PFSK-1 (cell line): Measurements from ENCODE around the gene CSKMT.

Experiments used
- FOXP2 ChIP-seq: optimal IDR thresholded peaks from 2 replicates; pipeline ENCODE3; 2011; ENCODE audit warnings: borderline replicate concordance, control low read depth, inconsistent platforms; ENCODE audit not compliant: insufficient read depth; ENCODE audit errors: extremely low read length, extremely low read depth
- POLR2AphosphoS5 ChIP-seq: IDR thresholded peaks from 2 replicates; pipeline ENCODE4 v1.6.1; 2012; ENCODE audit warnings: low read depth, mild to moderate bottlenecking, control low read depth, low read length, moderate library complexity
- SIN3A ChIP-seq: IDR thresholded peaks from 2 replicates; pipeline ENCODE4 v1.6.1; 2012; ENCODE audit warnings: mild to moderate bottlenecking, low read length, moderate library complexity, borderline replicate concordance; ENCODE audit not compliant: insufficient read depth
- TAF1 ChIP-seq: IDR thresholded peaks from 2 replicates; pipeline ENCODE4 v1.6.1; 2012; ENCODE audit warnings: low read length, control low read depth, borderline replicate concordance; ENCODE audit not compliant: insufficient read depth
- TF ChIP-seq, protein P1 (sequence below), 2 experiments: IDR thresholded peaks; 2 replicates each; pipeline versions ENCODE4 v1.6.1 to v1.8.0; 2011 to 2012; ENCODE audit warnings: low read depth in 2 of 2, low read length in 2 of 2, control low read depth in 1 of 2, inconsistent platforms in 1 of 2, mild to moderate bottlenecking in 1 of 2, moderate library complexity in 1 of 2; ENCODE audit not compliant: insufficient read depth in 1 of 2

DNA sequence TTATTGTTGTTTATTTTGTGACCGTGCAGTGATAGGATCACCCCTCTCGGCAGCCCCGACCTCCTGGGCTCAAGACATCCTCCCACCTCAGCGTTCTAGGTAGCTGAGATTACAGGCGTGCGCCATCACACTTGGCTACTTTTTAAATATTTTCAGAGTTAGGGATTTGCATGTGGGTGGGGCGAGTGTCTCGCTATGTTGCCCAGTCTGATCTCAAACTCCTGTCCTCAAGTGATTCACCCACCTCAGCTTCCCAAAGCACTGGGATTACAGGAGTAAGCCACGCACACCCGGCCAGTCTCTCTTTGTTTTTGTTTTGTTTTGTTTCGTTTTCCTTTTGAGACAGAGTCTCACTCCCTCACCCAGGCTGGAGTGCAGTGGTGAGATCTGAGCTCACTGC is 10.8 kb upstream of the CSKMT start:
- TF ChIP-seq TAF1 (no peak), POLR2AphosphoS5 (no peak), SIN3A (no peak), FOXP2 (no peak)
- TF ChIP-seq, protein P1, sequence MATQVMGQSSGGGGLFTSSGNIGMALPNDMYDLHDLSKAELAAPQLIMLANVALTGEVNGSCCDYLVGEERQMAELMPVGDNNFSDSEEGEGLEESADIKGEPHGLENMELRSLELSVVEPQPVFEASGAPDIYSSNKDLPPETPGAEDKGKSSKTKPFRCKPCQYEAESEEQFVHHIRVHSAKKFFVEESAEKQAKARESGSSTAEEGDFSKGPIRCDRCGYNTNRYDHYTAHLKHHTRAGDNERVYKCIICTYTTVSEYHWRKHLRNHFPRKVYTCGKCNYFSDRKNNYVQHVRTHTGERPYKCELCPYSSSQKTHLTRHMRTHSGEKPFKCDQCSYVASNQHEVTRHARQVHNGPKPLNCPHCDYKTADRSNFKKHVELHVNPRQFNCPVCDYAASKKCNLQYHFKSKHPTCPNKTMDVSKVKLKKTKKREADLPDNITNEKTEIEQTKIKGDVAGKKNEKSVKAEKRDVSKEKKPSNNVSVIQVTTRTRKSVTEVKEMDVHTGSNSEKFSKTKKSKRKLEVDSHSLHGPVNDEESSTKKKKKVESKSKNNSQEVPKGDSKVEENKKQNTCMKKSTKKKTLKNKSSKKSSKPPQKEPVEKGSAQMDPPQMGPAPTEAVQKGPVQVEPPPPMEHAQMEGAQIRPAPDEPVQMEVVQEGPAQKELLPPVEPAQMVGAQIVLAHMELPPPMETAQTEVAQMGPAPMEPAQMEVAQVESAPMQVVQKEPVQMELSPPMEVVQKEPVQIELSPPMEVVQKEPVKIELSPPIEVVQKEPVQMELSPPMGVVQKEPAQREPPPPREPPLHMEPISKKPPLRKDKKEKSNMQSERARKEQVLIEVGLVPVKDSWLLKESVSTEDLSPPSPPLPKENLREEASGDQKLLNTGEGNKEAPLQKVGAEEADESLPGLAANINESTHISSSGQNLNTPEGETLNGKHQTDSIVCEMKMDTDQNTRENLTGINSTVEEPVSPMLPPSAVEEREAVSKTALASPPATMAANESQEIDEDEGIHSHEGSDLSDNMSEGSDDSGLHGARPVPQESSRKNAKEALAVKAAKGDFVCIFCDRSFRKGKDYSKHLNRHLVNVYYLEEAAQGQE (IDR thresholded peaks at IDR 0.05; ENCODE audit: insufficient read depth in 1 of 2, low read depth in 2 of 2, low read length in 2 of 2), result no peak
